Osteoblast (primary cell): ENCODE measurements around the gene INVS. TPM values are rescaled to one million over a fixed set of nuclear protein-coding genes. Genes with fewer than 3 reads are reported as not detected.
A peak's percentile ranks its signal among the peaks of the same experiment; 100 is the strongest.

ENCODE experiments used
- DNase-seq: peaks from one replicate; pipeline ENCODE4 v3.0.0; 2011; ENCODE audit warnings: low spot score, mixed read lengths; ENCODE audit not compliant: insufficient read length; ENCODE audit errors: missing footprints
- H2AFZ ChIP-seq: 2 replicates; pipeline ENCODE4 v1.6.0; 2011; ENCODE audit warnings: mild to moderate bottlenecking, low read length
- H3K27ac ChIP-seq: 2 replicates; pipeline ENCODE4 v1.5.1; 2011; ENCODE audit warnings: mild to moderate bottlenecking, low read depth, low read length, moderate library complexity
- H3K27me3 ChIP-seq: 2 replicates; pipeline ENCODE4 v1.6.0; 2012; ENCODE audit warnings: mild to moderate bottlenecking, control low read depth, inconsistent platforms, low read length, moderate library complexity; ENCODE audit not compliant: insufficient read depth
- H3K36me3 ChIP-seq: 2 replicates; pipeline ENCODE4 v1.5.1; 2011; ENCODE audit warnings: mild to moderate bottlenecking, low read length, control low read depth, moderate library complexity; ENCODE audit not compliant: insufficient read depth
- H3K4me1 ChIP-seq: 2 replicates; pipeline ENCODE4 v1.5.1; 2011; ENCODE audit warnings: mild to moderate bottlenecking, low read length, control low read depth, moderate library complexity; ENCODE audit not compliant: insufficient read depth
- H3K4me2 ChIP-seq: 2 replicates; pipeline ENCODE4 v1.6.0; 2011; ENCODE audit warnings: mild to moderate bottlenecking, low read length; ENCODE audit not compliant: insufficient read depth
- H3K4me3 ChIP-seq: fragments of 200-600 bp; sonication (generic); 3 replicates; pipeline ENCODE4 v1.5.1; 2012; ENCODE audit warnings: mild to moderate bottlenecking, low read length, inconsistent platforms; ENCODE audit not compliant: insufficient read depth
- H3K79me2 ChIP-seq: 2 replicates; pipeline ENCODE4 v1.6.0; 2012; ENCODE audit warnings: mild to moderate bottlenecking, low read length, control low read depth, inconsistent platforms; ENCODE audit not compliant: insufficient read depth
- H3K9me3 ChIP-seq: 2 replicates; pipeline ENCODE4 v1.5.1; 2011; ENCODE audit warnings: low read depth, low read length, control low read depth
- H4K20me1 ChIP-seq: 2 replicates; pipeline ENCODE4 v1.6.0; 2012; ENCODE audit warnings: mild to moderate bottlenecking, low read length, control low read depth; ENCODE audit not compliant: insufficient read depth
- CTCF ChIP-seq: IDR thresholded peaks from 2 replicates; pipeline ENCODE4 v1.5.1; 2011; ENCODE audit warnings: mild to moderate bottlenecking, low read depth, low read length, moderate library complexity; ENCODE audit errors: extremely low read depth
- total RNA-seq: library from RNA; depleted of rRNA; stranded (reverse); fragments of >200 nt; gene quantifications from 2 replicates; pipeline ENCODE4 v1.2.3, GENCODE V29; 2012

Gene INVS
- total RNA-seq, 1 donor, result 27.1 TPM

DNA sequence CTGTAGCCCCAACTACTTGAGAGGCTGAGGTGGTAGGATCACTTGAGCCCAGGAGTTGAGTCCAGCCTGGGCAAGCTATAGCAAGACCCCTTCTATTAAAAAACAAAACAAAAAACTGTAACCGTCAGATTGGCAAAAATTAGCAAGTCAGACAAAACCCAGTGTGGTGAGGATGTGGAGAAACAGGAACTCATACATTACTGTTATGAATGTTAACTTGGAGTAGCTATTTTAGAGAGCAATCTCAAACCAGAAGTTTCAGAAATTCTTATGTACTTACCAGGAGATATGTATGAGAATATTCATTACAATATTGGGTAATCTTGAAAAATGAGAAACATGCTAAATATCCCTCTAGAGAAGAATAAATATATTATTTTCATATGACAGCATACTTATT lies 120.3 kb downstream of the INVS start:
- Histone ChIP-seq H2AFZ (no peak overlapping the region), H3K27me3 (no peaks in the 10 kb centered on the region), H3K36me3 (no peaks in the 10 kb centered on the region), H3K4me1 (peaks cover under 1% of the 10 kb centered on the region), H4K20me1 (peaks cover 6% of the 10 kb centered on the region), H3K9me3 (no peaks in the 10 kb centered on the region), H3K27ac (no peak overlapping the region), H3K4me3 (no peak overlapping the region), H3K79me2 (no peaks in the 10 kb centered on the region), H3K4me2 (no peak overlapping the region)
- TF ChIP-seq CTCF, result no peak
- DNase-seq, result no peak

- H3K4me2 ChIP-seq, result no peak overlapping the region
- TF ChIP-seq CTCF, result no peak
Measured at GRCh38 chr9:100220936-100221335, 121.9 kb downstream of the INVS start.

GRCh38 chr9:100221538-100221937 lies 122.5 kb downstream of the INVS start:
- TF ChIP-seq CTCF, result no peak
- Histone ChIP-seq H3K27me3 (no peaks in the 10 kb centered on the region), H4K20me1 (peaks cover 2% of the 10 kb centered on the region), H3K9me3 (no peaks in the 10 kb centered on the region), H3K27ac (no peak overlapping the region), H3K4me3 (no peak overlapping the region), H3K79me2 (no peaks in the 10 kb centered on the region), H3K4me2 (no peak overlapping the region), H2AFZ (no peak overlapping the region), H3K36me3 (no peaks in the 10 kb centered on the region), H3K4me1 (no peaks in the 10 kb centered on the region)
- DNase-seq, result no peak

More at GRCh38 chr9:100220936-100221335, 121.9 kb downstream of the INVS start:
- H3K79me2 ChIP-seq, result no peaks in the 10 kb centered on the region
- H4K20me1 ChIP-seq, result peaks cover 6% of the 10 kb centered on the region
- H3K27me3 ChIP-seq, result no peaks in the 10 kb centered on the region
- no peak overlapping the region for H2AFZ ChIP-seq
- no peak for DNase-seq
- no peak overlapping the region for H3K27ac ChIP-seq
- H3K36me3 ChIP-seq, result no peaks in the 10 kb centered on the region
- H3K4me1 ChIP-seq, result no peaks in the 10 kb centered on the region
- H3K4me3 ChIP-seq, result no peak overlapping the region
- no peaks in the 10 kb centered on the region for H3K9me3 ChIP-seq

DNA sequence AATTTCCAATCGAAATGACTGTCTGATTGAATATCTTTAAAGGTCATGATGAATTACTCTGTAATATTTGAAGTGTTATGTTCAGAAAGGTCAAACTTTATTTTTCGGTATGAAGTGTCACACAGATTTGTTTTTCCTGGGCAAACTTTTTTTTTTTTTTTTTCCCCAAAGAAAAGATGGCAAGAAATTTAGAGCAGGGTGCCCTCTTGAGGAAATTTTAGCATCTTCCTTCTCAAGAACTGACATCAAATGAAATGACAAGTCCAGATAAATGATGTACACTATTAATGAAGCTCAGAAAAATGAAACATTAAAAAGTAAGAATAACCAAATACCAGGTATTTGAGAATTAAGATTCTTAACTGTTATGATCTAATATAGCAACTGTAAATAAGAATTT lies 123.6 kb downstream of the INVS start:
- Histone ChIP-seq H4K20me1 (no peaks in the 10 kb centered on the region), H3K79me2 (no peaks in the 10 kb centered on the region), H2AFZ (no peak overlapping the region), H3K4me2 (peak overlapping the region; percentile 21), H3K27ac (no peak overlapping the region), H3K4me3 (no peak overlapping the region), H3K27me3 (no peaks in the 10 kb centered on the region), H3K9me3 (no peaks in the 10 kb centered on the region), H3K4me1 (no peaks in the 10 kb centered on the region), H3K36me3 (no peaks in the 10 kb centered on the region)
- peak; percentile 86 for DNase-seq
- peak; percentile 56 for TF ChIP-seq CTCF
